A549 (cell line): ENCODE measurements around the gene ALKBH2. TPM values are rescaled to one million over a fixed set of nuclear protein-coding genes. Genes with fewer than 3 reads are reported as not detected.
A peak's percentile ranks its signal among the peaks of the same experiment; 100 is the strongest.

Source experiments
- ATAC-seq, 2 experiments: fragments of 200-7000 bp in 1 of 2; fragments of >200 bp in 1 of 2; cut with Nextera tagmentation in 1 of 2; cut with Tn5 transposase in 1 of 2; 3 replicates each; pipeline versions ENCODE4 v1.8.0 to v1.9.1; 2018 to 2020; ENCODE audit warnings: mild to moderate bottlenecking in 1 of 2, moderate library complexity in 1 of 2
- CTCF ChIA-PET: fragments of 300-600 bp; sonication (Branson Sonifier 250); formaldehyde crosslinking; extraction: SDS; loops from one replicate; lab custom pipeline; 2021; ENCODE audit warnings: antibody characterized with exemption, inconsistent platforms; lab: Yijun Ruan, JAX
- POLR2A ChIA-PET: fragments of 350-600 bp; formaldehyde crosslinking; extraction: SDS; loops from one replicate; lab custom pipeline; 2021; ENCODE audit warnings: antibody characterized with exemption, inconsistent platforms; lab: Yijun Ruan, JAX
- DNase-seq, 2 experiments: peaks; one replicate each; pipeline versions ENCODE4 v3.0.0 to v3.0.0-alpha.2; 2011 to 2016; ENCODE audit warnings: low read depth in 1 of 2, low spot score in 1 of 2
- FAIRE-seq: peaks from 2 replicates; lab custom pipeline; 2011; peaks lifted over from hg19 to GRCh38; lab: Jason Lieb, UNC
- H3K27ac ChIP-seq, 2 experiments: fragments of >200 bp; sonication (Bioruptor Twin); formaldehyde crosslinking; 3 replicates each; pipeline ENCODE4 v1.5.1; 2016 to 2017
- H3K4me1 ChIP-seq: fragments of >200 bp; sonication (Bioruptor Twin); formaldehyde crosslinking; 3 replicates; pipeline ENCODE4 v1.6.1; 2016
- H3K4me2 ChIP-seq: fragments of >200 bp; sonication (Bioruptor Twin); formaldehyde crosslinking; 3 replicates; pipeline ENCODE4 v1.6.1; 2016
- H3K4me3 ChIP-seq: fragments of >200 bp; sonication (Bioruptor Twin); formaldehyde crosslinking; 3 replicates; pipeline ENCODE4 v1.5.1; 2016
- H3K9me3 ChIP-seq: fragments of >200 bp; sonication (Bioruptor Twin); formaldehyde crosslinking; 3 replicates; pipeline ENCODE4 v1.6.1; 2016
- BHLHE40 ChIP-seq: IDR thresholded peaks from 2 replicates; pipeline ENCODE4 v1.6.1; 2012; ENCODE audit warnings: low read depth, low read length, inconsistent platforms
- CBX2 ChIP-seq: fragments of 200-600 bp; sonication (generic); IDR thresholded peaks from 2 replicates; pipeline ENCODE4 v1.6.1; 2016; ENCODE audit warnings: low read depth, mild to moderate bottlenecking, borderline replicate concordance
- CBX8 ChIP-seq: fragments of 200-600 bp; sonication (generic); IDR thresholded peaks from 2 replicates; pipeline ENCODE4 v1.6.1; 2016
- CEBPB ChIP-seq, 2 experiments: fragments of >200 bp in 1 of 2; sonication (Bioruptor Twin) in 1 of 2; formaldehyde crosslinking in 1 of 2; IDR thresholded peaks; 2 replicates each; pipeline ENCODE4 v1.6.1; 2012 to 2016
- CHD2 ChIP-seq: fragments of 150-350 bp; IDR thresholded peaks from 2 replicates; pipeline ENCODE4 v1.6.1; 2014; ENCODE audit warnings: low read length; ENCODE audit not compliant: partially characterized antibody
- CHD4 ChIP-seq: fragments of 200-600 bp; sonication (generic); IDR thresholded peaks from 2 replicates; pipeline ENCODE4 v1.6.1; 2016; ENCODE audit warnings: antibody characterized with exemption, mild to moderate bottlenecking, borderline replicate concordance
- ESRRA ChIP-seq: fragments of 150-350 bp; IDR thresholded peaks from 2 replicates; pipeline ENCODE4 v1.6.1; 2014; ENCODE audit warnings: mild to moderate bottlenecking, low read length, borderline replicate concordance
- FOXS1 ChIP-seq: fragments of 250-450 bp; sonication (Bioruptor Pico); IDR thresholded peaks from 2 replicates; pipeline ENCODE4 v1.5.0; 2020; ENCODE audit warnings: mild to moderate bottlenecking, moderate library complexity
- HDAC2 ChIP-seq: fragments of 200-600 bp; sonication (generic); IDR thresholded peaks from 2 replicates; pipeline ENCODE4 v1.6.1; 2016
- HEYL ChIP-seq: fragments of 250-450 bp; sonication (Bioruptor Pico); IDR thresholded peaks from 2 replicates; pipeline ENCODE4 v1.8.0; 2021; ENCODE audit warnings: mild to moderate bottlenecking, moderate library complexity
- HOXA7 ChIP-seq: fragments of 250-450 bp; sonication (Bioruptor Pico); IDR thresholded peaks from 2 replicates; pipeline ENCODE4 v1.5.0; 2020; ENCODE audit warnings: mild to moderate bottlenecking, moderate library complexity
- JUN ChIP-seq, 2 experiments: fragments of >200 bp; sonication (Bioruptor Twin); formaldehyde crosslinking; IDR thresholded peaks; 2 replicates in 1 of 2; 3 replicates in 1 of 2; pipeline ENCODE4 v1.6.1; 2016 to 2017
- KDM5A ChIP-seq: fragments of 200-600 bp; sonication (generic); IDR thresholded peaks from 2 replicates; pipeline ENCODE4 v1.6.1; 2016; ENCODE audit warnings: antibody characterized with exemption, mild to moderate bottlenecking
- MAFK ChIP-seq: fragments of 450-650 bp; IDR thresholded peaks from 2 replicates; pipeline ENCODE4 v1.6.1; 2014; ENCODE audit not compliant: partially characterized antibody
- MAX ChIP-seq: IDR thresholded peaks from 2 replicates; pipeline ENCODE4 v1.6.1; 2012
- NPAS2 ChIP-seq: fragments of 250-450 bp; sonication (Bioruptor Pico); IDR thresholded peaks from 2 replicates; pipeline ENCODE4 v1.8.0; 2022; ENCODE audit warnings: mild to moderate bottlenecking, moderate library complexity, borderline replicate concordance
- NR3C1 ChIP-seq: fragments of >200 bp; sonication (Bioruptor Twin); formaldehyde crosslinking; IDR thresholded peaks from 3 replicates; pipeline ENCODE4 v1.6.1; 2017
- POLR2AphosphoS2 ChIP-seq: conservative IDR thresholded peaks from 2 replicates; pipeline ENCODE4 v1.6.1; 2012; ENCODE audit warnings: low read length, improper control_type of control experiment, inconsistent platforms
- RAD21 ChIP-seq, 2 experiments: fragments of >200 bp in 1 of 2; sonication (Bioruptor Twin) in 1 of 2; formaldehyde crosslinking in 1 of 2; IDR thresholded peaks in 1 of 2; conservative IDR thresholded peaks in 1 of 2; 2 replicates in 1 of 2; 3 replicates in 1 of 2; pipeline ENCODE4 v1.6.1; 2012 to 2018; ENCODE audit warnings: inconsistent platforms in 1 of 2
- RARB ChIP-seq: fragments of 250-450 bp; sonication (Bioruptor Pico); IDR thresholded peaks from 2 replicates; pipeline ENCODE4 v1.8.0; 2021; ENCODE audit warnings: mild to moderate bottlenecking, moderate library complexity
- RFX5 ChIP-seq: fragments of 450-650 bp; IDR thresholded peaks from 2 replicates; pipeline ENCODE4 v1.7.1; 2014; ENCODE audit warnings: antibody characterized with exemption, mild to moderate bottlenecking, moderate library complexity
- SMC3 ChIP-seq: fragments of >200 bp; sonication (Bioruptor Twin); formaldehyde crosslinking; IDR thresholded peaks from 3 replicates; pipeline ENCODE4 v1.6.1; 2018; ENCODE audit warnings: inconsistent platforms
- SREBF2 ChIP-seq: fragments of 450-650 bp; IDR thresholded peaks from 2 replicates; pipeline ENCODE4 v1.6.1; 2014; ENCODE audit warnings: mild to moderate bottlenecking, moderate library complexity
- USF2 ChIP-seq: fragments of 450-650 bp; IDR thresholded peaks from 2 replicates; pipeline ENCODE4 v1.6.1; 2014; ENCODE audit warnings: antibody characterized with exemption
- ZC3H11A ChIP-seq: fragments of 450-650 bp; IDR thresholded peaks from 2 replicates; pipeline ENCODE4 v1.6.1; 2014; ENCODE audit warnings: antibody characterized with exemption, mild to moderate bottlenecking
- ZFP36 ChIP-seq: fragments of 450-650 bp; IDR thresholded peaks from 2 replicates; pipeline ENCODE4 v1.6.1; 2014; ENCODE audit warnings: borderline replicate concordance; ENCODE audit not compliant: partially characterized antibody
- ZSCAN20 ChIP-seq: fragments of 250-450 bp; sonication (Bioruptor Pico); IDR thresholded peaks from 2 replicates; pipeline ENCODE4 v1.8.0; 2022; ENCODE audit warnings: mild to moderate bottlenecking, moderate library complexity
- WGBS: methylation state at CpG from one replicate; pipeline ENCODE4 v1.1.6; 2017; ENCODE audit errors: missing lambda C conversion rate; 5-methylcytosine and 5-hydroxymethylcytosine counted together
- polyA plus RNA-seq, 4 experiments: library from polyadenylated mRNA; depleted of rRNA in 3 of 4; stranded (reverse); fragments of >200 nt; fragmentation: RNase III in 1 of 4; extraction: RNeasy Plus Mini Kit Qiagen cat#74134 plus additional on column Dnase treatment in 1 of 4; gene quantifications; 2 replicates in 3 of 4; 3 replicates in 1 of 4; pipeline ENCODE4 v1.2.3, GENCODE V29; 2011 to 2017
- TF ChIP-seq, protein P1 (sequence below): fragments of 250-450 bp; sonication (Bioruptor Pico); IDR thresholded peaks from 2 replicates; pipeline ENCODE4 v1.5.0; 2021; ENCODE audit warnings: mild to moderate bottlenecking, moderate library complexity, borderline replicate concordance
- TF ChIP-seq, protein P2 (sequence below): fragments of >200 bp; sonication (Bioruptor Twin); formaldehyde crosslinking; IDR thresholded peaks from 3 replicates; pipeline ENCODE4 v1.5.1; 2016

Gene ALKBH2
- polyA plus RNA-seq, 2 of the 4 experiments (the other 2 are of a cell fraction): 53.9 to 57.7 TPM

- H3K9me3 ChIP-seq: no peaks in the 10 kb centered on the region
- H3K4me2 ChIP-seq: peak overlapping the region; percentile 87
- H3K4me1 ChIP-seq: peaks cover 14% of the 10 kb centered on the region; the same call in 2 of the 3 replicates
- FAIRE-seq (no peak), ATAC-seq (no peak; a peak in 1 of 6 replicates), DNase-seq (no peak)
- ChIA-PET CTCF (interaction anchor here (0.6 to 1.4 kb wide), 3 partner anchors 288 to 535 kb away, joined by 3 to 4 read pairs (median 4); partner anchors contain the start of gene ISCU), POLR2A (no interaction called here)
- H3K4me3 ChIP-seq: peak overlapping the region; percentile 91
- 0% methylated on average over 4 of the region's 11 CpGs for WGBS
- H3K27ac ChIP-seq: peak overlapping the region; percentile 76 to 91
- TF ChIP-seq ZFP36 (no peak), CBX2 (no peak), MAX (no peak), RAD21 (conservative IDR thresholded peaks at IDR 0.05 in 1 of 2, IDR thresholded peaks at IDR 0.05 in 1 of 2) (no peak), HOXA7 (CRISPR knock-in tag) (no peak), HDAC2 (no peak), HEYL (CRISPR knock-in tag) (no peak), SMC3 (no peak), MAFK (no peak), CBX8 (no peak)
- TF ChIP-seq, protein P1, sequence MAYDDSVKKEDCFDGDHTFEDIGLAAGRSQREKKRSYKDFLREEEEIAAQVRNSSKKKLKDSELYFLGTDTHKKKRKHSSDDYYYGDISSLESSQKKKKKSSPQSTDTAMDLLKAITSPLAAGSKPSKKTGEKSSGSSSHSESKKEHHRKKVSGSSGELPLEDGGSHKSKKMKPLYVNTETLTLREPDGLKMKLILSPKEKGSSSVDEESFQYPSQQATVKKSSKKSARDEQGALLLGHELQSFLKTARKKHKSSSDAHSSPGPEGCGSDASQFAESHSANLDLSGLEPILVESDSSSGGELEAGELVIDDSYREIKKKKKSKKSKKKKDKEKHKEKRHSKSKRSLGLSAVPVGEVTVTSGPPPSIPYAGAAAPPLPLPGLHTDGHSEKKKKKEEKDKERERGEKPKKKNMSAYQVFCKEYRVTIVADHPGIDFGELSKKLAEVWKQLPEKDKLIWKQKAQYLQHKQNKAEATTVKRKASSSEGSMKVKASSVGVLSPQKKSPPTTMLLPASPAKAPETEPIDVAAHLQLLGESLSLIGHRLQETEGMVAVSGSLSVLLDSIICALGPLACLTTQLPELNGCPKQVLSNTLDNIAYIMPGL (CRISPR knock-in tag): no peak
These were observed 3.8 kb upstream of the ALKBH2 start for GRCh38 chr12:109097140-109097434.

DNA sequence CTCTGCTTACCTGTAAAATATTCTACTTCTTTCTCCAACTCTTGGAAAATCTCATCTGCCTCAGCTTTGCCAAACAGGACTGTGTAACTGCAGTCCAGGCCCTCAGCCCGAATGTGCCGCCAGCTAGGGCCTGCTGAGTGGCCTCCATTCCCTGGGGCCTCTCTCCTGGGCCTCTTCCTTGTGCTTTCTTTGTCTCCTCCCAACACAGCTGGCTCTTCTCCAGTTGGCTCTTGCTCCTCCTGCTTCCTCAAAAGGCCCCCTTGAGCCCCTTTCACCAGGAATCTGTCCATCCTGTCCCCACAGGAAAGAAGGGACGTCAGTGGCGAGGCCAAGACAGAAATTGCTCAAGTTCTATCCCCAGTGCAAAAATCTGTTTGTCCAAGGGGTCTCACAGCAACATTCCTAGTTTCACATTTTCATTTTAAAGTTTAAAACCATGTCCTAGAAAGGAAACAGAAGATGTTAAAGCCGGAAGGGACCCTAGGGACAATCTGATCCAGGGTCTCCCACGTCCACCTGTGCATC, 713 bp downstream of the ALKBH2 start:
- Histone ChIP-seq H3K4me3 (peak overlapping the region; percentile 56), H3K4me2 (peak overlapping the region; percentile 95), H3K4me1 (peaks cover 16% of the 10 kb centered on the region; the same call in 1 of the 3 replicates), H3K27ac (peak overlapping the region; percentile 77 to 90), H3K9me3 (no peaks in the 10 kb centered on the region)
- FAIRE-seq (no peak), DNase-seq (no peak), ATAC-seq (no peak)
- TF ChIP-seq ZC3H11A (no peak), HEYL (CRISPR knock-in tag) (0 out of 2 replicates have a peak, but pooled peaks have one; percentile 28)
- POLR2A ChIA-PET: interaction anchor here (0.5 to 0.7 kb wide), 2 partner anchors 20 to 1157 kb away, joined by 3 to 4 read pairs; no protein-coding TSS in a partner anchor
- WGBS: 66% methylated on average over 6 of the region's 6 CpGs
- CTCF ChIA-PET: interaction anchor here (0.6 to 2.4 kb wide), 34 partner anchors 8 to 1174 kb away, joined by 3 to 13 read pairs (median 4); partner anchors contain the start of genes ISCU and USP30

GRCh38 chr12:109089683-109090082, 3.6 kb downstream of the ALKBH2 start:
- TF ChIP-seq ZSCAN20 (no peak), RFX5 (no peak), RARB (no peak), USF2 (no peak), FOXS1 (CRISPR knock-in tag) (no peak), JUN (IDR thresholded peaks at IDR 0.05) (no peak), CHD2 (no peak), SMC3 (no peak), NPAS2 (CRISPR knock-in tag) (no peak), POLR2AphosphoS2 (no peak), HEYL (CRISPR knock-in tag) (no peak), BHLHE40 (no peak), NR3C1 (no peak), SREBF2 (no peak), KDM5A (no peak), CHD4 (no peak), CBX2 (no peak), ESRRA (no peak), CEBPB (IDR thresholded peaks at IDR 0.05) (no peak)
- TF ChIP-seq, protein P2, sequence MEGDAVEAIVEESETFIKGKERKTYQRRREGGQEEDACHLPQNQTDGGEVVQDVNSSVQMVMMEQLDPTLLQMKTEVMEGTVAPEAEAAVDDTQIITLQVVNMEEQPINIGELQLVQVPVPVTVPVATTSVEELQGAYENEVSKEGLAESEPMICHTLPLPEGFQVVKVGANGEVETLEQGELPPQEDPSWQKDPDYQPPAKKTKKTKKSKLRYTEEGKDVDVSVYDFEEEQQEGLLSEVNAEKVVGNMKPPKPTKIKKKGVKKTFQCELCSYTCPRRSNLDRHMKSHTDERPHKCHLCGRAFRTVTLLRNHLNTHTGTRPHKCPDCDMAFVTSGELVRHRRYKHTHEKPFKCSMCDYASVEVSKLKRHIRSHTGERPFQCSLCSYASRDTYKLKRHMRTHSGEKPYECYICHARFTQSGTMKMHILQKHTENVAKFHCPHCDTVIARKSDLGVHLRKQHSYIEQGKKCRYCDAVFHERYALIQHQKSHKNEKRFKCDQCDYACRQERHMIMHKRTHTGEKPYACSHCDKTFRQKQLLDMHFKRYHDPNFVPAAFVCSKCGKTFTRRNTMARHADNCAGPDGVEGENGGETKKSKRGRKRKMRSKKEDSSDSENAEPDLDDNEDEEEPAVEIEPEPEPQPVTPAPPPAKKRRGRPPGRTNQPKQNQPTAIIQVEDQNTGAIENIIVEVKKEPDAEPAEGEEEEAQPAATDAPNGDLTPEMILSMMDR: no peak
- no peak overlapping the region for H3K4me3 ChIP-seq
- ChIA-PET POLR2A (no interaction called here), CTCF (interaction anchor here (0.7 kb wide), 2 partner anchors 13 to 22 kb away, joined by 3 to 4 read pairs; no protein-coding TSS in a partner anchor)
- WGBS: 94% methylated on average over 7 of the region's 7 CpGs
- no peak overlapping the region for H3K4me2 ChIP-seq
- ATAC-seq (no peak), DNase-seq (no peak), FAIRE-seq (no peak)
- H3K4me1 ChIP-seq: peaks cover 18% of the 10 kb centered on the region; the same call in 2 of the 3 replicates
- H3K27ac ChIP-seq: no peak overlapping the region
- no peaks in the 10 kb centered on the region for H3K9me3 ChIP-seq
